ENCODE measurements around the gene OR10H4. TPM values are rescaled to one million over a fixed set of nuclear protein-coding genes. Genes with fewer than 3 reads are reported as not detected.

OR10H4 gene
- total RNA-seq, 1 donor from 2014 or later = not detected

DNA sequence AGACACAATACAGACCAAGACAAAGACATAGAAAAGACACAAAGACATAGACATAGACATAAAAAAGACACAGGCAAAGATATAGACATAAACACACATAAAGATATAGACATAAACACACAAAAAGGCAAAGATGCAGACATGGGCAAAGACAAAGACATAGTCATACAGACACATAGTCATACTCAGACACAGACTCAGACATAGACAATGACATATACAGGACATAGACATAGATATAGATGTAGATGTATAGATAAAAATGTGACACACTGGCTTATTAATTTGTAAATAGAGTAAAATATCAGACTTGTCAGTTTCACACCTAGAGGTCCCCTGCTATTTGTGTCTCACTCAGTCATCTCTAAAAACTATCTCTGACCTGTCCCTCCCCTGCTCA is 42.8 kb downstream of the OR10H4 start:
- Mint-ChIP-seq H3K36me3 (peaks cover 1% of the 10 kb centered on the region), H3K27me3 (ENCODE audit: low read depth) (no peaks in the 10 kb centered on the region), H3K9me3 (peaks cover 76% of the 10 kb centered on the region), H3K27ac (no peak overlapping the region), H3K4me1 (no peaks in the 10 kb centered on the region), H3K4me3 (no peak overlapping the region)
- TF ChIP-seq, protein P1, sequence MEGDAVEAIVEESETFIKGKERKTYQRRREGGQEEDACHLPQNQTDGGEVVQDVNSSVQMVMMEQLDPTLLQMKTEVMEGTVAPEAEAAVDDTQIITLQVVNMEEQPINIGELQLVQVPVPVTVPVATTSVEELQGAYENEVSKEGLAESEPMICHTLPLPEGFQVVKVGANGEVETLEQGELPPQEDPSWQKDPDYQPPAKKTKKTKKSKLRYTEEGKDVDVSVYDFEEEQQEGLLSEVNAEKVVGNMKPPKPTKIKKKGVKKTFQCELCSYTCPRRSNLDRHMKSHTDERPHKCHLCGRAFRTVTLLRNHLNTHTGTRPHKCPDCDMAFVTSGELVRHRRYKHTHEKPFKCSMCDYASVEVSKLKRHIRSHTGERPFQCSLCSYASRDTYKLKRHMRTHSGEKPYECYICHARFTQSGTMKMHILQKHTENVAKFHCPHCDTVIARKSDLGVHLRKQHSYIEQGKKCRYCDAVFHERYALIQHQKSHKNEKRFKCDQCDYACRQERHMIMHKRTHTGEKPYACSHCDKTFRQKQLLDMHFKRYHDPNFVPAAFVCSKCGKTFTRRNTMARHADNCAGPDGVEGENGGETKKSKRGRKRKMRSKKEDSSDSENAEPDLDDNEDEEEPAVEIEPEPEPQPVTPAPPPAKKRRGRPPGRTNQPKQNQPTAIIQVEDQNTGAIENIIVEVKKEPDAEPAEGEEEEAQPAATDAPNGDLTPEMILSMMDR (IDR thresholded peaks at IDR 0.05; ENCODE audit: unreplicated experiment) = no peak
- DNase-seq (ENCODE audit: low spot score in 2 of 2, unreplicated experiment in 2 of 2) = no peak

DNA sequence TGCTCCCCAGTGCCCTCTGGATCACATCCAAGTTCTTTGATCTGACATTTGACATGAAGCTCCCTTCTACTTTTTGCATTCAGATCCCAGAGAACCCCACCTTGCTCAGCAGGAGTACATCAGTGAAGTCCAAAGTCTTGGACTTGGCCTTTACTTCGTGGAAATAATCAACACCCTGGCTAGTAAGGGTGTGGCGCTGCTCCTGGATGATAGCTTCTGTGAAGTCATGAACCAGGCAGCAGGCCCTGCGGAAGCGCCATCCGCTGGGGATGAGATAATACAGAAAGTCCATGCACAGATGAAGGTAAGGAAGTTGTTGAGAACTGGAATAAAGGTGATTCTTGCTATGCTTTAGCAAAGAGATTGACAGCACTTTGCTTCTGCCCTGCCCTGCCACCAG is 43.2 kb downstream of the OR10H4 start:
- no peak overlapping the region for H3K4me3 Mint-ChIP-seq
- peaks cover 1% of the 10 kb centered on the region for H3K36me3 Mint-ChIP-seq
- no peaks in the 10 kb centered on the region for H3K27me3 Mint-ChIP-seq (ENCODE audit: low read depth)
- peaks cover 76% of the 10 kb centered on the region for H3K9me3 Mint-ChIP-seq
- no peak overlapping the region for H3K27ac Mint-ChIP-seq
- no peaks in the 10 kb centered on the region for H3K4me1 Mint-ChIP-seq
- TF ChIP-seq, protein P1 (IDR thresholded peaks at IDR 0.05; ENCODE audit: unreplicated experiment) = no peak
- DNase-seq (ENCODE audit: low spot score in 2 of 2, unreplicated experiment in 2 of 2) = no peak

DNA sequence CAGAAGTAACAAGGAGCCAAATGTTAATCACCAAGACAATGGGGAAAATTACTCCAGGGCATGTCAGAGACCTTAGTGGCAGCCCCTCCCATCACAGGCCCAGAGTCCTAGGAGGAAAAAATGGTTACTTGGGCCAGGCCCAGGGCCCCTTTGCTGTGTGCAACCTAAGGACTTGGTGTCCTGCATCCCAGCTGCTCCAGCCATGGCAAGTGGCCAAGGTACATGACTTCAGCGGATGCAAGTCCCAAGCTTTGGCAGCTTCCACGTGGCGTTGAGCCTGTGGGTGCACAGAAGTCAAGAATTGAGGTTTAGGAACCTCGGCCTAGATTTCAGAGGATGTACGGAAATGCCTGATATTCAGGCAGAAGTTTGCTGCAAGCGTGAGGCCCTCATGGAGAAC is 46.7 kb downstream of the OR10H4 start:
- H3K9me3 Mint-ChIP-seq = peaks cover 72% of the 10 kb centered on the region
- H3K4me1 Mint-ChIP-seq = no peaks in the 10 kb centered on the region
- no peak overlapping the region for H3K27ac Mint-ChIP-seq
- TF ChIP-seq, protein P1 (IDR thresholded peaks at IDR 0.05; ENCODE audit: unreplicated experiment) = no peak
- no peaks in the 10 kb centered on the region for H3K36me3 Mint-ChIP-seq
- no peak for DNase-seq (ENCODE audit: low spot score in 2 of 2, unreplicated experiment in 2 of 2)
- no peak overlapping the region for H3K4me3 Mint-ChIP-seq
- no peaks in the 10 kb centered on the region for H3K27me3 Mint-ChIP-seq (ENCODE audit: low read depth)

DNA sequence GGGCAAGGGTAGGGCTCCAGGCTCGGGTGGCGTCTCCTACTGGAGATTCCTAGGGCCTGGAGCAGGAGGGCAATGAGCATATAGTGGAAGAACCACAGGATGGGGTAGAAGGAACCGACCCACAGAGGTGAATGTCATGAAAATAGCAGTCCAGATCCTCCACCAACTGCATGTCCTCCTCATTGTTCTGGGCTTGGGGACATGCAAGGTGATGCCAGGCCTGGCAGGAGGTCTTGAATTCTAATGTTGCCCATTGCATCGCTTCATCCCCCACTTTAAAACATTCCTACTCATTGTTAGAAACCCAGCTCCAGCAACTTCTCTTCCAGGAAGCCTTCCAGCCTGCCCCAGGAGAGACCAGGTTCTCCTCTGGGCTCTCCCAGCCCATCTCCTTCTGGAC is 49.4 kb downstream of the OR10H4 start:
- TF ChIP-seq, protein P1 (IDR thresholded peaks at IDR 0.05; ENCODE audit: unreplicated experiment) = no peak

More for the DNA sequence above, 49.4 kb downstream of the OR10H4 start:
- Mint-ChIP-seq H3K27ac (no peak overlapping the region), H3K4me1 (no peaks in the 10 kb centered on the region), H3K4me3 (no peak overlapping the region), H3K36me3 (no peaks in the 10 kb centered on the region), H3K9me3 (peaks cover 74% of the 10 kb centered on the region), H3K27me3 (ENCODE audit: low read depth) (no peaks in the 10 kb centered on the region)
- DNase-seq (ENCODE audit: low spot score in 2 of 2, unreplicated experiment in 2 of 2) = no peak

Other genes with a start within 250 kb of the OR10H4 start
- not detected in 3 replicates for gene OR10H2, start 221.0 kb upstream of the OR10H4 start, total RNA-seq
- gene OR10H3, start 211.0 kb upstream of the OR10H4 start, total RNA-seq = not detected in 3 replicates
- gene OR10H5, start 161.3 kb upstream of the OR10H4 start, total RNA-seq = not detected in 3 replicates
- gene OR10H1, start 133.3 kb upstream of the OR10H4 start, total RNA-seq = 0.04 TPM in 1 of 3 replicates, not detected in the others
- not detected in 3 replicates for gene CYP4F2, start 50.9 kb upstream of the OR10H4 start, total RNA-seq
- gene CYP4F11, start 14.5 kb upstream of the OR10H4 start, total RNA-seq = not detected in 3 replicates
- gene TPM4, start 127.5 kb downstream of the OR10H4 start, total RNA-seq = 561 to 582 TPM (median 564 TPM) in 3 replicates
- gene RAB8A, start 162.9 kb downstream of the OR10H4 start, total RNA-seq = 65.6 to 70.3 TPM (median 69.4 TPM) in 3 replicates
- gene HSH2D, start 194.7 kb downstream of the OR10H4 start, total RNA-seq = 0.27 to 0.38 TPM (median 0.32 TPM) in 3 replicates
- not detected in 3 replicates for gene CIB3, start 224.5 kb downstream of the OR10H4 start, total RNA-seq
- 88.1 to 90.3 TPM (median 88.9 TPM) in 3 replicates for gene FAM32A, start 236.4 kb downstream of the OR10H4 start, total RNA-seq
- 48.4 to 53.9 TPM (median 49.4 TPM) in 3 replicates for gene AP1M1, start 248.9 kb downstream of the OR10H4 start, total RNA-seq

Data from mesothelial cell of epicardium (in vitro differentiated cells).